HG03280 (cell line): ENCODE measurements around the gene UGP2.
"Not testable (repeated sequence)": the region's sequence is repeated elsewhere in the genome, so short reads cannot be mapped to it uniquely, and the experiment has no call there.

Experiments
- ATAC-seq: cut with Tn5 transposase; IDR thresholded peaks from one replicate; pipeline ENCODE4 v1.9.1; 2021; ENCODE audit warnings: mild to moderate bottlenecking, moderate library complexity; ENCODE audit not compliant: unreplicated experiment

The UGP2 gene

GRCh38 chr2:63841254-63842022 is at the start of gene UGP2:
Gene UGP2 (plus strand): TSS chr2:63841896. CDS start chr2:63842186, 290 bp downstream.
- ATAC-seq: peak; percentile 65

GRCh38 chr2:63792530-63792929 is 49.2 kb upstream of the UGP2 start:
- ATAC-seq: no peak

GRCh38 chr2:63796366-63796765 is 45.3 kb upstream of the UGP2 start:
- no peak for ATAC-seq

GRCh38 chr2:63796796-63797195 is 44.9 kb upstream of the UGP2 start:
- no peak for ATAC-seq

DNA sequence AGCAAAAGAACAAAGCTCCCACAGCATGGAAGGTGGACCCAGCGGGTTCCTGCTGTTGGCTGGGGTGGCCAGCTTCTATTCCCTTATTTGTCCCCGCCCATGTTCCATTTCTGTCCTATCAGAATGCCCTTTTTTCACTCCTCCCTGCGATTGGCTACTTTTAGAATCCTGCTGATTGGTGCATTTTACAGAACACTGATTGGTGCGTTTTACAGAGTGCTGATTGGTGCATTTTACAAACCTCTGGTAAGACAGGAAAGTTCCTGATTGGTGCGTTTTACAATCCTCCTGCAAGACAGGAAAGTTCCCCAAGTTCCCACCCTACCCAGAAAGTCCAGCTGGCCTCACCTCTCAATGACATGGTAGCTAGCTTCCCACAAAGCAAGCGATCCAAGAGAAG is 40.2 kb upstream of the UGP2 start:
- ATAC-seq: no peak

GRCh38 chr2:63805412-63805811 is 36.3 kb upstream of the UGP2 start:
- ATAC-seq: no peak

GRCh38 chr2:63808036-63808435 is 33.7 kb upstream of the UGP2 start:
- ATAC-seq: not testable (repeated sequence)

DNA sequence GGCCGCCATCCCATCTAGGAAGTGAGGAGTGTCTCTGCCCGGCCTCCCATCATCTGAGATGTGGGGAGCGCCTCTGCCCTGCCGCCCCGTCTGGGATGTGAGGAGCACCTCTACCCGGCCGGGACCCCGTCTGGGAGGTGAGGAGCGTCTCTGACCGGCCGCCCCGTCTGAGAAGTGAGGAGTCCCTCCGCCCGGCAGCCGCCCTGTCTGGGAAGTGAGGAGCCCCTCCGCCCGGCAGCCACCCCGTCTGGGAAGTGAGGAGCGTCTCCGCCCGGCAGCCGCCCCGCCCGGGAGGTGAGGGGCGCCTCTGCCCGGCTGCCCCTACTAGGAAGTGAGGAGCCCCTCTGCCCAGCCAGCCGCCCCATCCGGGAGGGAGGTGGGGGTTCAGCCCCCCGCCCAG is 32.8 kb upstream of the UGP2 start:
- not testable (repeated sequence) for ATAC-seq

GRCh38 chr2:63811063-63811462 is 30.6 kb upstream of the UGP2 start:
- ATAC-seq: no peak

DNA sequence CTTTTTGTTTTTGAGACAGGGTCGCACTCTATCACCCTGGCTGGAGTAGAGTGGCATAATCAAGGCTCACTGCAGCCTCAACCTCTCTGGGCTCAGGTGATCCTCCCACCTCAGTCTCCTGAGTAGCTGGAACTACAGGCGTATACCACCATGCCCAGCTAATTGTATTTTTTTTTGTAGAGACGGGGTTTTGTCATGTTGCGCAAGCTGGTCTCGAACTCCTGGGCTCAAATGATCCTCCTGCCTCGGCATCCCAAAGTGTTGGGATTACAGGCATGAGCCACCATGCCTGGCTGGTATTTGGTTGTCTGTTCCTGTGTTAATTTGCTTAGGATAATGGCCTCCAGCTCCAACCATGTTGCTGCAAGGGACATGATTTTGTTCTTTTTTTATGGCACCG is 29.8 kb upstream of the UGP2 start:
- not testable (repeated sequence) for ATAC-seq

DNA sequence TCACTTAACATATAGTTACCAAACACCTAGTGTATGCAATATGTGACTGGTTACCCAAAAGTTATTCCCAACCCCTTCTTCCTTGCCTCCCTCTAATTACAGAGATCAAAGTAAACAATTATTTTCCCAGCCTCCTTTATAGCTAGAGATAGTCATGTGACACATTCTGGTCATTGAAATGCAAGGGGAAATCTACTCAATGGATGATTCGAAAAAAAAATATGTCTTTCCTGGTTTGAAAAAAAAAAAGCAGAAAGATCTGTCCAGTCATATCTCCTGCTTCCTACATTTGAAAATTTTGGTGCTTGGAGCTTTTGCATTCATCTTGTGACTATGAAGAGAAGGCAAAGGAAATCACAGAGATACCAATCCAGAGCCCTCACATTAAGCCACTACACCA is 27.6 kb upstream of the UGP2 start:
- no peak for ATAC-seq

GRCh38 chr2:63817382-63817781 is 24.3 kb upstream of the UGP2 start:
- no peak for ATAC-seq

GRCh38 chr2:63818271-63818670 is 23.4 kb upstream of the UGP2 start:
- ATAC-seq: no peak

GRCh38 chr2:63819256-63819655 is 22.4 kb upstream of the UGP2 start:
- no peak for ATAC-seq

DNA sequence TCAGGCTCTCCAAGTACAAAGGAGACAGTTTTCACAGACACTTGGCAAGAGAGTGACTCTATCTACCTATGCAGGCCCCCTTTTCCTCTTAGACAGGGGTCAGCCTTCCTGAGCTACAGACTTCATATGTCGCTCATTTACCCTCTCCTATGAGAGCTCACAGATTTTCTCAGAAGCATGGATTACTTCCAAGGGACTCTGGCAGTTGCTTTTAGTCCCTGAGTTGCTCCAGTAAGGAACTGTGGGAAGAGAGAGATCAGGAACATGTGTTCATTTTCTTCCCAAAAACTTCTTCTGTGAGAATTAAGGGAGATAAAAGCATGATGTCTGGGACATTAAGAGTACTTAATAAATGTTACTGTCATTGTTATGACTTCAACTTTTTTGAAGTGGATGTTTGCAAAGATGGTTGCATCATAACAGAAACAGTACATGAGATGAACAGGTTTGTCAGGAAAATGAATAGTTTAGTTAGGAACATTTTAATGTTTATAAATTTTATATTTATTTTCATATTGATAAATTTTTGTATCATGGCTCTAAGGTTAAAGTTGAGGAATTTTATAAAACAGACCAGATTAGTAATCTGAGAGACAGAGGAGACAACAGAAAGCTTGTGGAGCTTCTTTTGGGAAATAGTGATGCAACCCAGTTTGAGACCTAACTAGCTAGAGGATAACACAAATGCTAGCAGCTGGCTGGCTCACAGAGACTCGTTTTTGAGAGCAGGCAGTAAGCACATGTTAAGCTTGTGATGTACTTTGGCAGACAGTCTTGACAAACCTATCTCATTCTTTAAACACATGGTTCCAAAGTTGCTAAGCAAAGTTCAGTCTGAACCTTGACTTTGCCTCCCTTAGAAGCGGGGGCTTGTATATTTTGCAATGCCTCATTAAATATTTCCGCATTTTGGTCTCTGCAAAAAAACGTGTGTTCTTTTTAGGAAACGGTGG is 21.7 kb upstream of the UGP2 start:
- no peak for ATAC-seq

DNA sequence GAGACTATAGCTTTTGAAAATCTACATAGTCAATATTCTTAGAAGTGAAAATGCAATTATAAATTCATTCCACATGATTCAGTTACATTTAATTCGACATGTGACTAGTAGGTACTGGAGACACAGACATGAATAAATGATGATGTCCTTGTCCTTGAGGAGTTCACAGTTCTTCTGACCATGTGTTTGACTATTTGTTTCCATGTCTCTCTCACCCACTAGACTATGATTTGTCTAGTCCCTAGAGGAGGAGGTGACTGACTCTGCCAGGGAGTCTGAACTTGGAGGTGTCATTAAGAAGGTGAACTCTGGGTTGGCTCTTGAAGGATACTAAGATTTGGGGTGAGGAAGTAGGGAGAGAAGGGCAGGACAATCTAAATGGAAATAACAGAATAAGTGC is 20.7 kb upstream of the UGP2 start:
- no peak for ATAC-seq

- ATAC-seq: no peak
Measured at GRCh38 chr2:63821396-63821795, 20.3 kb upstream of the UGP2 start.

DNA sequence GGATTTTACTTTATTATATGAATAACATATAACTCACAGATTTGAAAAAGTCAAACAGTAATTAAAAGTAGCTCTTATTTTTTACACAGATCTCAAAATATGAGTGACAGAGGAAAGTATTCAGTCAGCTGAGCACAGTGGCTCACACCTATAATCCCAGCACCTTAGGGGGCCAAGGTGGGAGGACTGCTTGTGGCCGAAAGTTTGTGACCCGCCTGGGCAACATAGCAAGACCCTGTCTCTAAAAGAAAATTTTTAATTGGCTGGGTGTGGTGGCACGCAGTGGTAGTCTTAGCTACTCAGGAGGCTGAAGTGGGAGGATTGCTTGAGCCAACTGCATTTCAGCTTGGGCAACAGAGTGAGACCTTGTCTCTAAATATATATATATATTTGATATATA is 19.2 kb upstream of the UGP2 start:
- no peak for ATAC-seq

DNA sequence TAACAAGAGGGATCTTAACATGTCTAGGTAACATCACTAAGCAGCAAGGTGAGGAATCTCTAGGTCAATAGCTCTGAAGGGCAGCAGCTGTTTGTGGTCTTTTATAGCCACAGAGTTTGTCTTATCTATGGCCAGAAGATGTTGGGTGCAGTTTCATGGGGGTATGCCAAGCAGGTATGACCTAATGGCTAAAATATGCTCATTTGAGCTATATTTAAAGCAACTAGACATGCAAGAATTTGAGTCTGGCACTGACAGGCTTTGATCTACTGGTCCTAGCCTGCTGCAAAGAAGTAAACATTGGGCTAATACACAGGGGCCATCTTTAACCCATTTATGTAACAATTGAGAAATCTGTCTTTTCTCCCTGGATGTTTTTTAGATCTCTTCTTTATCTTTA is 13.9 kb upstream of the UGP2 start:
- no peak for ATAC-seq

DNA sequence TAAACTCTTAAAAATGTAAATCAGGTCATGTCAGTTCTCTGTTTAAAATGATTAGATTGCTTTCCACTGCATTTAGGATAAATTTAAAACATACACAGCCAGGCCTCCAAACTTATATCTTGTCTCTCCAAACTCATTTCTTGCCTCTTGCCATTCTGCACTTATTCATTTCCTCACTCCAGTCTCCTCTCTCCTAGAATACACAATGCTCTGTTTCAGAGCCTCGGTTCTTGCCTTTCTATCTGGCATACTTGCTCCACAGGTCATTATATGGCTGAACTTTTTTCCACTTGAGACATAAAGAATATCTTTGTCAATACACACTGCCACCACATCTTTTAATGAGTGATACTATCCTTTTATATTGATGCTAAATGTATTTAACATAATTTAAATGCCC is 10.5 kb upstream of the UGP2 start:
- no peak for ATAC-seq

- ATAC-seq: no peak
Measured at GRCh38 chr2:63834401-63834800, 7.3 kb upstream of the UGP2 start.

- no peak for ATAC-seq
Measured at GRCh38 chr2:63837036-63837594, 4.6 kb upstream of the UGP2 start.
